A549 (cell line): ENCODE results near the gene AMMECR1. TPM values are rescaled to one million over a fixed set of nuclear protein-coding genes. Genes with fewer than 3 reads are reported as not detected.

Experiments
- ATAC-seq, 2 experiments: fragments of 200-7000 bp in 1 of 2; fragments of >200 bp in 1 of 2; cut with Nextera tagmentation in 1 of 2; cut with Tn5 transposase in 1 of 2; 3 replicates each; pipeline versions ENCODE4 v1.8.0 to v1.9.1; 2018 to 2020; ENCODE audit warnings: mild to moderate bottlenecking in 1 of 2, moderate library complexity in 1 of 2
- CTCF ChIA-PET: fragments of 300-600 bp; sonication (Branson Sonifier 250); formaldehyde crosslinking; extraction: SDS; loops from one replicate; lab custom pipeline; 2021; ENCODE audit warnings: antibody characterized with exemption, inconsistent platforms; lab: Yijun Ruan, JAX
- POLR2A ChIA-PET: fragments of 350-600 bp; formaldehyde crosslinking; extraction: SDS; loops from one replicate; lab custom pipeline; 2021; ENCODE audit warnings: antibody characterized with exemption, inconsistent platforms; lab: Yijun Ruan, JAX
- DNase-seq, 2 experiments: peaks; one replicate each; pipeline versions ENCODE4 v3.0.0 to v3.0.0-alpha.2; 2011 to 2016; ENCODE audit warnings: low read depth in 1 of 2, low spot score in 1 of 2
- FAIRE-seq: peaks from 2 replicates; lab custom pipeline; 2011; peaks lifted over from hg19 to GRCh38; lab: Jason Lieb, UNC
- H3K27ac ChIP-seq, 2 experiments: fragments of >200 bp; sonication (Bioruptor Twin); formaldehyde crosslinking; 3 replicates each; pipeline ENCODE4 v1.5.1; 2016 to 2017
- H3K4me1 ChIP-seq: fragments of >200 bp; sonication (Bioruptor Twin); formaldehyde crosslinking; 3 replicates; pipeline ENCODE4 v1.6.1; 2016
- H3K4me2 ChIP-seq: fragments of >200 bp; sonication (Bioruptor Twin); formaldehyde crosslinking; 3 replicates; pipeline ENCODE4 v1.6.1; 2016
- H3K4me3 ChIP-seq: fragments of >200 bp; sonication (Bioruptor Twin); formaldehyde crosslinking; 3 replicates; pipeline ENCODE4 v1.5.1; 2016
- H3K9me3 ChIP-seq: fragments of >200 bp; sonication (Bioruptor Twin); formaldehyde crosslinking; 3 replicates; pipeline ENCODE4 v1.6.1; 2016
- BCL3 ChIP-seq: fragments of >200 bp; sonication (Bioruptor Twin); formaldehyde crosslinking; IDR thresholded peaks from 3 replicates; pipeline ENCODE4 v1.6.1; 2016
- BHLHE40 ChIP-seq: IDR thresholded peaks from 2 replicates; pipeline ENCODE4 v1.6.1; 2012; ENCODE audit warnings: low read depth, low read length, inconsistent platforms
- CBX2 ChIP-seq: fragments of 200-600 bp; sonication (generic); IDR thresholded peaks from 2 replicates; pipeline ENCODE4 v1.6.1; 2016; ENCODE audit warnings: low read depth, mild to moderate bottlenecking, borderline replicate concordance
- CBX8 ChIP-seq: fragments of 200-600 bp; sonication (generic); IDR thresholded peaks from 2 replicates; pipeline ENCODE4 v1.6.1; 2016
- CEBPB ChIP-seq, 2 experiments: fragments of >200 bp in 1 of 2; sonication (Bioruptor Twin) in 1 of 2; formaldehyde crosslinking in 1 of 2; IDR thresholded peaks; 2 replicates each; pipeline ENCODE4 v1.6.1; 2012 to 2016
- EHMT2 ChIP-seq: fragments of 200-600 bp; sonication (generic); IDR thresholded peaks from 2 replicates; pipeline ENCODE4 v1.6.1; 2016; ENCODE audit warnings: antibody characterized with exemption, low read depth, mild to moderate bottlenecking, moderate library complexity
- EP300 ChIP-seq, 2 experiments: fragments of >200 bp; sonication (Bioruptor Twin); formaldehyde crosslinking; IDR thresholded peaks; 2 replicates in 1 of 2; 3 replicates in 1 of 2; pipeline ENCODE4 v1.6.1; 2016 to 2017
- FOXS1 ChIP-seq: fragments of 250-450 bp; sonication (Bioruptor Pico); IDR thresholded peaks from 2 replicates; pipeline ENCODE4 v1.5.0; 2020; ENCODE audit warnings: mild to moderate bottlenecking, moderate library complexity
- GATA3 ChIP-seq: IDR thresholded peaks from 2 replicates; pipeline ENCODE4 v1.6.1; 2012; ENCODE audit warnings: borderline replicate concordance
- HDAC2 ChIP-seq: fragments of 200-600 bp; sonication (generic); IDR thresholded peaks from 2 replicates; pipeline ENCODE4 v1.6.1; 2016
- HOXB5 ChIP-seq: fragments of 250-450 bp; sonication (Bioruptor Pico); IDR thresholded peaks from 2 replicates; pipeline ENCODE4 v1.5.0; 2020; ENCODE audit warnings: mild to moderate bottlenecking, moderate library complexity
- KDM5A ChIP-seq: fragments of 200-600 bp; sonication (generic); IDR thresholded peaks from 2 replicates; pipeline ENCODE4 v1.6.1; 2016; ENCODE audit warnings: antibody characterized with exemption, mild to moderate bottlenecking
- MAX ChIP-seq: IDR thresholded peaks from 2 replicates; pipeline ENCODE4 v1.6.1; 2012
- MYC ChIP-seq: IDR thresholded peaks from 2 replicates; pipeline ENCODE4 v1.6.1; 2012; ENCODE audit warnings: mild to moderate bottlenecking, inconsistent platforms, low read length, improper control_type of control experiment, borderline replicate concordance
- NPAS2 ChIP-seq: fragments of 250-450 bp; sonication (Bioruptor Pico); IDR thresholded peaks from 2 replicates; pipeline ENCODE4 v1.8.0; 2022; ENCODE audit warnings: mild to moderate bottlenecking, moderate library complexity, borderline replicate concordance
- NR3C1 ChIP-seq: fragments of >200 bp; sonication (Bioruptor Twin); formaldehyde crosslinking; IDR thresholded peaks from 3 replicates; pipeline ENCODE4 v1.6.1; 2017
- RAD21 ChIP-seq, 2 experiments: fragments of >200 bp in 1 of 2; sonication (Bioruptor Twin) in 1 of 2; formaldehyde crosslinking in 1 of 2; IDR thresholded peaks in 1 of 2; conservative IDR thresholded peaks in 1 of 2; 2 replicates in 1 of 2; 3 replicates in 1 of 2; pipeline ENCODE4 v1.6.1; 2012 to 2018; ENCODE audit warnings: inconsistent platforms in 1 of 2
- RFX5 ChIP-seq: fragments of 450-650 bp; IDR thresholded peaks from 2 replicates; pipeline ENCODE4 v1.7.1; 2014; ENCODE audit warnings: antibody characterized with exemption, mild to moderate bottlenecking, moderate library complexity
- RNF2 ChIP-seq: fragments of 200-600 bp; sonication (generic); IDR thresholded peaks from 2 replicates; pipeline ENCODE4 v1.6.1; 2016; ENCODE audit warnings: low read depth, mild to moderate bottlenecking, antibody characterized with exemption, moderate library complexity, borderline replicate concordance
- SMC3 ChIP-seq: fragments of >200 bp; sonication (Bioruptor Twin); formaldehyde crosslinking; IDR thresholded peaks from 3 replicates; pipeline ENCODE4 v1.6.1; 2018; ENCODE audit warnings: inconsistent platforms
- ZNF302 ChIP-seq: fragments of 250-450 bp; sonication (Bioruptor Pico); IDR thresholded peaks from 2 replicates; pipeline ENCODE4 v1.9.0; 2021; ENCODE audit warnings: inconsistent platforms, mild to moderate bottlenecking, moderate library complexity
- WGBS: methylation state at CpG from one replicate; pipeline ENCODE4 v1.1.6; 2017; ENCODE audit errors: missing lambda C conversion rate; 5-methylcytosine and 5-hydroxymethylcytosine counted together
- polyA plus RNA-seq, 4 experiments: library from polyadenylated mRNA; depleted of rRNA in 3 of 4; stranded (reverse); fragments of >200 nt; fragmentation: RNase III in 1 of 4; extraction: RNeasy Plus Mini Kit Qiagen cat#74134 plus additional on column Dnase treatment in 1 of 4; gene quantifications; 2 replicates in 3 of 4; 3 replicates in 1 of 4; pipeline ENCODE4 v1.2.3, GENCODE V29; 2011 to 2017
- TF ChIP-seq, protein P1 (sequence below): IDR thresholded peaks from 2 replicates; pipeline ENCODE4 v1.6.1; 2012
- TF ChIP-seq, protein P2 (sequence below): fragments of 450-650 bp; IDR thresholded peaks from 2 replicates; pipeline ENCODE4 v1.6.1; 2014; ENCODE audit warnings: antibody characterized with exemption

Gene AMMECR1
- polyA plus RNA-seq, 2 of the 4 experiments (the other 2 are of a cell fraction), result 7.9 to 13.7 TPM

DNA sequence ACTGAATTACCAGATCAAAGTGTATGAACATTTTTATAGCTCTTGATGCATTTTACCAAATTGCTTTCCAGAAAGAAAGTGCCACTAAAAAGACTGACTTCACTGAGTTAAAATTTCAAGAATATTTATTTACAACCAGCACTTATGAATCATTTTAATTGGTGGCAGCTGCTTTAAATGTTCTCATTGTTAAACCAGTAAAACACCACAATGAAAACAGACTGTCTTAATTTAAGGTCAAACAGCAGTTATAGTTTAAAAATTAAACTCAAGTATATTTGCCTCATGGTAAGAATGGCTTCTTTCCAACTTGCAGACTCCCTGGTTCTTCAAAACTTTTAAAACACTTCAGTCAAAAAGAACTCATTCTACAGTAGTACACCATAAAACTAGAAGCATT lies 36.9 kb downstream of the AMMECR1 start:
- POLR2A ChIA-PET, result no interaction called here
- TF ChIP-seq GATA3 (peak; percentile 25; the same call in 1 of the 2 replicates), BHLHE40 (no peak)
- TF ChIP-seq, all 56 proteins: peak for 1
- no peaks in the 10 kb centered on the region; the same call in 2 of the 3 replicates for H3K9me3 ChIP-seq
- no peak for DNase-seq
- ATAC-seq, result no peak
- CTCF ChIA-PET, result no interaction called here
- FAIRE-seq, result peak; percentile 86
- peaks cover 68% of the 10 kb centered on the region for H3K4me1 ChIP-seq
- H3K4me3 ChIP-seq, result no peak overlapping the region
- H3K4me2 ChIP-seq, result peak overlapping the region; percentile 68
- peak overlapping the region; percentile 32 to 69; a peak in 3 of 6 replicates for H3K27ac ChIP-seq

DNA sequence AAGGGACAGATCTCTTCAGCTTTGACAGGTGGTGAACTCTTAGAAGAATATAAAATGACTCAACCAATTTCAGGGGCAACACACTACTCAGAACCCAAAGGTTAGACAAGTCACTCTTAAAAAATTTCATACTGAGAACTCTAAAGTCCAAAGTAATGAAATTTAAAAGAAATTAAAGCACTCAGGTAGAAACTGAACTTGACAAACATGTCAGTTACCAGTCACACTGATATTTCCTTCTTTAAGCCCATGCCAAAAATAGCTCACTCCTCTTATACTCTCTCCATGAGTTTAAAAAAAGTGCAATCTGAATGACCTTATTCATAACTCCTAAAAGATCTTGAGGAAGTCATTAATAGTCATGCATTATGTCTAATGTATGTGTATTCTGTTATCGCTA lies 40.3 kb downstream of the AMMECR1 start:
- Histone ChIP-seq H3K27ac (no peak overlapping the region), H3K9me3 (no peaks in the 10 kb centered on the region)
- ATAC-seq, result no peak
- DNase-seq, result no peak
- 96% methylated on average over 1 of the region's 1 CpG for WGBS
- POLR2A ChIA-PET, result no interaction called here
- no peak for TF ChIP-seq HOXB5 (CRISPR knock-in tag)
- TF ChIP-seq, all 56 proteins: peak for 0
- Histone ChIP-seq H3K4me3 (no peak overlapping the region), H3K4me1 (peaks cover 45% of the 10 kb centered on the region), H3K4me2 (no peak overlapping the region)
- FAIRE-seq, result peak; percentile 96
- CTCF ChIA-PET, result interaction anchor here (1.4 to 1.7 kb wide), 2 partner anchors 40 to 135 kb away, joined by 5 to 7 read pairs; partner anchors contain the start of gene AMMECR1

- 68% methylated on average over 2 of the region's 2 CpGs for WGBS
- ChIA-PET POLR2A (no interaction called here), CTCF (no interaction called here)
- Histone ChIP-seq H3K4me1 (peaks cover 43% of the 10 kb centered on the region), H3K27ac (no peak overlapping the region), H3K4me3 (no peak overlapping the region), H3K4me2 (no peak overlapping the region), H3K9me3 (no peaks in the 10 kb centered on the region)
- FAIRE-seq (no peak), DNase-seq (no peak), ATAC-seq (no peak)
- TF ChIP-seq RAD21 (conservative IDR thresholded peaks at IDR 0.05 in 1 of 2, IDR thresholded peaks at IDR 0.05 in 1 of 2) (no peak), CBX2 (no peak), ZNF302 (CRISPR knock-in tag) (no peak)
Observed at GRCh38 chrX:110276778-110277177, 41.1 kb downstream of the AMMECR1 start.

DNA sequence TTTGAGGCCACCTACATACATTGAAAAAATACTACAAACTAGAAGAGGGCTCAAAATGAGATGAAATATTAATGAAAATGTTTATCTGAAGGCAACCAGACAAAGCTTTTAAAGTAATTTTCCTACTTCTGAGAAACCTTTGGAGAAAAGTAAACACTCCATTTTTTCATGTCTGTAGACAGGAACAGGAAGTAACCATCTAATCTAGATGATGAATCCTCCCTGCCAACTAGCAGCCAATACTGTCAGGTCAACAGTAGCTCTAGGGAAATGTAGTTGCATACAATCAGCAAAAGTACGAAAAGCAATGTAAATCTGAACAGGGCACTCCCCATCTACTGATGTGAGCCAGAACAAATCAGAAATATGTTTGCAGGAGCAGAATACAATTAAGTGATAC lies 49.0 kb downstream of the AMMECR1 start:
- ATAC-seq (no peak), FAIRE-seq (peak; percentile 13), DNase-seq (no peak)
- H3K9me3 ChIP-seq, result no peaks in the 10 kb centered on the region
- peaks cover 12% of the 10 kb centered on the region; the same call in 1 of the 3 replicates for H3K4me1 ChIP-seq
- no peak overlapping the region for H3K4me3 ChIP-seq
- TF ChIP-seq FOXS1 (CRISPR knock-in tag), result no peak
- no peak for TF ChIP-seq RAD21 (conservative IDR thresholded peaks at IDR 0.05 in 1 of 2, IDR thresholded peaks at IDR 0.05 in 1 of 2)
- TF ChIP-seq EHMT2, result no peak
- TF ChIP-seq, protein P1, sequence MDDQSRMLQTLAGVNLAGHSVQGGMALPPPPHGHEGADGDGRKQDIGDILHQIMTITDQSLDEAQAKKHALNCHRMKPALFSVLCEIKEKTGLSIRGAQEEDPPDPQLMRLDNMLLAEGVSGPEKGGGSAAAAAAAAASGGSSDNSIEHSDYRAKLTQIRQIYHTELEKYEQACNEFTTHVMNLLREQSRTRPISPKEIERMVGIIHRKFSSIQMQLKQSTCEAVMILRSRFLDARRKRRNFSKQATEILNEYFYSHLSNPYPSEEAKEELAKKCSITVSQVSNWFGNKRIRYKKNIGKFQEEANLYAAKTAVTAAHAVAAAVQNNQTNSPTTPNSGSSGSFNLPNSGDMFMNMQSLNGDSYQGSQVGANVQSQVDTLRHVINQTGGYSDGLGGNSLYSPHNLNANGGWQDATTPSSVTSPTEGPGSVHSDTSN, result no peak
- no peak for TF ChIP-seq CBX8
- TF ChIP-seq SMC3, result no peak
- no peak overlapping the region for H3K27ac ChIP-seq
- WGBS, result 77% methylated on average over 1 of the region's 1 CpG
- POLR2A ChIA-PET, result no interaction called here
- H3K4me2 ChIP-seq, result 0 out of 3 replicates have a peak overlapping the region, but pooled peaks have one; percentile 6
- CTCF ChIA-PET, result interaction anchor here (1.6 kb wide), 1 partner anchor 113 kb away, joined by 3 read pairs; no protein-coding TSS in a partner anchor

- ChIA-PET POLR2A (no interaction called here), CTCF (interaction anchor here (1.6 kb wide), 1 partner anchor 113 kb away, joined by 3 read pairs; no protein-coding TSS in a partner anchor)
- ATAC-seq (no peak), DNase-seq (no peak), FAIRE-seq (no peak)
- Histone ChIP-seq H3K4me2 (no peak overlapping the region), H3K4me3 (no peak overlapping the region), H3K9me3 (no peaks in the 10 kb centered on the region), H3K27ac (no peak overlapping the region), H3K4me1 (peaks cover 12% of the 10 kb centered on the region; the same call in 1 of the 3 replicates)
- 74% methylated on average over 6 of the region's 6 CpGs for WGBS
- TF ChIP-seq HDAC2 (no peak), CBX2 (no peak), RFX5 (no peak), RNF2 (no peak), CEBPB (IDR thresholded peaks at IDR 0.05) (no peak), NR3C1 (no peak), KDM5A (no peak), SMC3 (no peak), NPAS2 (no peak), MAX (no peak), MYC (no peak), BCL3 (no peak), EP300 (IDR thresholded peaks at IDR 0.05) (no peak)
- TF ChIP-seq, protein P2, sequence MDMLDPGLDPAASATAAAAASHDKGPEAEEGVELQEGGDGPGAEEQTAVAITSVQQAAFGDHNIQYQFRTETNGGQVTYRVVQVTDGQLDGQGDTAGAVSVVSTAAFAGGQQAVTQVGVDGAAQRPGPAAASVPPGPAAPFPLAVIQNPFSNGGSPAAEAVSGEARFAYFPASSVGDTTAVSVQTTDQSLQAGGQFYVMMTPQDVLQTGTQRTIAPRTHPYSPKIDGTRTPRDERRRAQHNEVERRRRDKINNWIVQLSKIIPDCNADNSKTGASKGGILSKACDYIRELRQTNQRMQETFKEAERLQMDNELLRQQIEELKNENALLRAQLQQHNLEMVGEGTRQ, result no peak
Observed at GRCh38 chrX:110268395-110268794, 49.5 kb downstream of the AMMECR1 start.
